ENCODE data around the gene DNMT3L.
"Not testable (repeated sequence)": the region's sequence is repeated elsewhere in the genome, so short reads cannot be mapped to it uniquely, and the experiment has no call there.

The DNMT3L gene

GRCh38 chr21:44207860-44208646 is 53.6 kb downstream of the DNMT3L start:
- in situ Hi-C loops (cut with MboI; ENCODE audit: low pct_unique_long_range_greater_than_20kb, low sequenced_read_pairs) = not testable (repeated sequence)
- peak; percentile 9 for DNase-seq

- DNase-seq; in situ Hi-C loops (cut with MboI; ENCODE audit: low pct_unique_long_range_greater_than_20kb, low sequenced_read_pairs): not testable (repeated sequence)
Observed at GRCh38 chr21:44206698-44207676, 54.7 kb downstream of the DNMT3L start.

- in situ Hi-C loops (cut with MboI; ENCODE audit: low pct_unique_long_range_greater_than_20kb, low sequenced_read_pairs); DNase-seq: not testable (repeated sequence)
Observed at GRCh38 chr21:44206187-44206586, 55.5 kb downstream of the DNMT3L start.

GRCh38 chr21:44202590-44203299 is 59.0 kb downstream of the DNMT3L start:
- DNase-seq; in situ Hi-C loops (cut with MboI; ENCODE audit: low pct_unique_long_range_greater_than_20kb, low sequenced_read_pairs): not testable (repeated sequence)

- in situ Hi-C loops (cut with MboI; ENCODE audit: low pct_unique_long_range_greater_than_20kb, low sequenced_read_pairs); DNase-seq: not testable (repeated sequence)
Observed at GRCh38 chr21:44199997-44200396, 61.7 kb downstream of the DNMT3L start.

- in situ Hi-C loops (cut with MboI; ENCODE audit: low pct_unique_long_range_greater_than_20kb, low sequenced_read_pairs) = no loop called here
- DNase-seq = no peak
Observed at GRCh38 chr21:44199448-44199847, 62.2 kb downstream of the DNMT3L start.

- DNase-seq; in situ Hi-C loops (cut with MboI; ENCODE audit: low pct_unique_long_range_greater_than_20kb, low sequenced_read_pairs): not testable (repeated sequence)
Observed at GRCh38 chr21:44197156-44197516, 64.6 kb downstream of the DNMT3L start.

All from KBM-7 (cell line).